HCT116 (cell line): ENCODE measurements around the gene EEF1A2. TPM values are rescaled to one million over a fixed set of nuclear protein-coding genes. Genes with fewer than 3 reads are reported as not detected.

ENCODE experiments used
- ATAC-seq: fragments of 200-7000 bp; cut with Tn5 transposase; 2 replicates; pipeline ENCODE4 v1.9.1; 2020; ENCODE audit warnings: mild to moderate bottlenecking, moderate library complexity
- BruUV-seq: library from RNA; stranded (reverse); fragments of 400-500 nt; replicated peaks from 2 replicates; lab custom pipeline; 2021; lab: Mats Ljungman, UMichigan
- CTCF ChIA-PET: fragments of 300-600 bp; sonication (Branson Sonifier 250); formaldehyde crosslinking; loops from one replicate; lab custom pipeline; 2021; ENCODE audit warnings: antibody characterized with exemption; lab: Charles Lee
- POLR2A ChIA-PET: fragments of 300-600, 350-600 bp; sonication (Branson Sonifier 250); formaldehyde crosslinking; loops from one replicate; lab custom pipeline; 2021; ENCODE audit warnings: antibody characterized with exemption; lab: Charles Lee
- RAD21 ChIA-PET, 2 experiments: fragments of 300-600 bp; sonication (Branson Sonifier 250); formaldehyde crosslinking; loops; one replicate each; lab custom pipeline; 2023; ENCODE audit warnings: low total read pairs in 2 of 2; ENCODE audit not compliant: uncharacterized antibody in 2 of 2, unreplicated experiment in 2 of 2, low non-redundant PET in 1 of 2; lab: Charles Lee
- DNase-seq: peaks from one replicate; pipeline ENCODE4 v3.0.0-alpha.2; 2010; ENCODE audit warnings: low read depth, low spot score
- H2AFZ ChIP-seq: fragments of 200-600 bp; shearing (Covaris generic), sonication (generic); 2 replicates; pipeline ENCODE4 v1.6.1; 2017; ENCODE audit warnings: low read depth, mixed run types, mixed read lengths, antibody characterized with exemption, low read length; ENCODE audit not compliant: poor library complexity, severe bottlenecking
- H3K27ac ChIP-seq: 2 replicates; pipeline ENCODE4 v1.5.1; 2012; ENCODE audit warnings: low read depth, low read length
- H3K27me3 ChIP-seq: fragments of 200-600 bp; sonication (generic); 2 replicates; pipeline ENCODE4 v1.6.1; 2016; ENCODE audit warnings: mixed run types, low read length, mixed read lengths; ENCODE audit not compliant: insufficient read depth
- H3K36me3 ChIP-seq, 2 experiments: fragments of 200-500 bp in 1 of 2; fragments of 200-600 bp in 1 of 2; sonication (Bioruptor generic) in 1 of 2; sonication (generic) in 1 of 2; 2 replicates each; pipeline versions ENCODE4 v1.5.1 to v1.6.1; 2014 to 2016; ENCODE audit warnings: low read length in 2 of 2, inconsistent platforms in 1 of 2, mixed read lengths in 1 of 2, mixed run types in 1 of 2; ENCODE audit not compliant: insufficient read depth in 2 of 2, control insufficient read depth in 1 of 2
- H3K4me1 ChIP-seq, 2 experiments: fragments of 200-600 bp in 1 of 2; sonication (generic) in 1 of 2; 2 replicates each; pipeline versions ENCODE4 v1.5.1 to v1.6.1; 2012 to 2017; ENCODE audit warnings: low read length in 2 of 2, inconsistent platforms in 1 of 2, mild to moderate bottlenecking in 1 of 2, mixed read lengths in 1 of 2, mixed run types in 1 of 2, moderate library complexity in 1 of 2; ENCODE audit not compliant: insufficient read depth in 2 of 2, control insufficient read depth in 1 of 2
- H3K4me2 ChIP-seq: fragments of 200-600 bp; sonication (generic); 2 replicates; pipeline ENCODE4 v1.6.1; 2017; ENCODE audit warnings: mixed run types, low read length, mixed read lengths
- H3K4me3 ChIP-seq, 2 experiments: fragments of 200-600 bp in 1 of 2; sonication (generic) in 1 of 2; replicated peaks in 1 of 2; 2 replicates each; pipeline ENCODE4 v1.5.1; 2011 to 2016; ENCODE audit warnings: low read length in 2 of 2, control low read depth in 1 of 2, low read depth in 1 of 2, mild to moderate bottlenecking in 1 of 2, mixed read lengths in 1 of 2, mixed run types in 1 of 2
- H3K79me2 ChIP-seq: fragments of 200-600 bp; sonication (generic); 2 replicates; pipeline ENCODE4 v1.6.1; 2017; ENCODE audit warnings: mild to moderate bottlenecking, mixed run types, low read length, moderate library complexity, mixed read lengths; ENCODE audit not compliant: insufficient read depth
- H3K9ac ChIP-seq: fragments of 200-600 bp; sonication (generic); 2 replicates; pipeline ENCODE4 v1.6.1; 2016; ENCODE audit warnings: low read length, mixed read lengths
- H3K9me2 ChIP-seq: fragments of 200-600 bp; sonication (generic), shearing (Covaris generic); 2 replicates; pipeline ENCODE4 v1.6.1; 2017; ENCODE audit warnings: mixed run types, mild to moderate bottlenecking, moderate library complexity; ENCODE audit not compliant: insufficient read depth
- H3K9me3 ChIP-seq, 2 experiments: fragments of 200-500 bp in 1 of 2; fragments of 200-600 bp in 1 of 2; sonication (Bioruptor generic) in 1 of 2; sonication (generic) in 1 of 2; 2 replicates each; pipeline ENCODE4 v1.6.1; 2014 to 2017; ENCODE audit warnings: low read length in 2 of 2, mixed read lengths in 2 of 2, inconsistent platforms in 1 of 2, low read depth in 1 of 2, mild to moderate bottlenecking in 1 of 2, mixed run types in 1 of 2, moderate library complexity in 1 of 2; ENCODE audit not compliant: control insufficient read depth in 1 of 2, insufficient read depth in 1 of 2
- H4K20me1 ChIP-seq: fragments of 200-600 bp; sonication (generic), shearing (Covaris generic); 2 replicates; pipeline ENCODE4 v1.6.1; 2017; ENCODE audit warnings: mixed run types, mild to moderate bottlenecking, moderate library complexity; ENCODE audit not compliant: insufficient read depth
- CBX3 ChIP-seq: IDR thresholded peaks from 2 replicates; pipeline ENCODE4 v1.6.1; 2012; ENCODE audit warnings: low read depth
- CEBPB ChIP-seq: IDR thresholded peaks from 2 replicates; pipeline ENCODE4 v1.6.1; 2012; ENCODE audit warnings: low read depth
- EZH2 ChIP-seq: fragments of 200-600 bp; sonication (generic); IDR thresholded peaks from 2 replicates; pipeline ENCODE4 v1.6.1; 2017; ENCODE audit warnings: antibody characterized with exemption, mixed run types
- FOSL1 ChIP-seq: IDR thresholded peaks from 2 replicates; pipeline ENCODE4 v1.6.1; 2012; ENCODE audit warnings: low read depth
- JUND ChIP-seq: IDR thresholded peaks from 2 replicates; pipeline ENCODE4 v1.6.1; 2012
- POLR2A ChIP-seq: IDR thresholded peaks from 2 replicates; pipeline ENCODE4 v1.7.0; 2011; ENCODE audit warnings: borderline replicate concordance; ENCODE audit not compliant: insufficient read depth, insufficient read length; ENCODE audit errors: extremely low read depth
- POLR2AphosphoS5 ChIP-seq: IDR thresholded peaks from 2 replicates; pipeline ENCODE4 v1.6.1; 2011; ENCODE audit warnings: mild to moderate bottlenecking, low read depth, low read length, moderate library complexity
- SIN3A ChIP-seq: IDR thresholded peaks from 2 replicates; pipeline ENCODE4 v1.6.1; 2012; ENCODE audit warnings: low read depth
- SP1 ChIP-seq: IDR thresholded peaks from 2 replicates; pipeline ENCODE4 v1.6.1; 2012; ENCODE audit warnings: low read depth
- TCF7L2 ChIP-seq: IDR thresholded peaks from 2 replicates; pipeline ENCODE4 v1.7.0; 2011; ENCODE audit warnings: borderline replicate concordance, inconsistent platforms; ENCODE audit not compliant: insufficient read depth, insufficient read length; ENCODE audit errors: extremely low read depth
- intact Hi-C: fragments of 100-400 bp; cut with micrococcal nuclease; formaldehyde crosslinking; loops from 2 replicates; pipeline ENCODE4 v1.10.0; 2022
- total RNA-seq: library from RNA; stranded (reverse); gene quantifications from one replicate; pipeline ENCODE4 v1.2.1, GENCODE V29; 2021; ENCODE audit not compliant: unreplicated experiment

EEF1A2 gene
- total RNA-seq, 1 experiment from 2014 or later: 454 TPM

DNA sequence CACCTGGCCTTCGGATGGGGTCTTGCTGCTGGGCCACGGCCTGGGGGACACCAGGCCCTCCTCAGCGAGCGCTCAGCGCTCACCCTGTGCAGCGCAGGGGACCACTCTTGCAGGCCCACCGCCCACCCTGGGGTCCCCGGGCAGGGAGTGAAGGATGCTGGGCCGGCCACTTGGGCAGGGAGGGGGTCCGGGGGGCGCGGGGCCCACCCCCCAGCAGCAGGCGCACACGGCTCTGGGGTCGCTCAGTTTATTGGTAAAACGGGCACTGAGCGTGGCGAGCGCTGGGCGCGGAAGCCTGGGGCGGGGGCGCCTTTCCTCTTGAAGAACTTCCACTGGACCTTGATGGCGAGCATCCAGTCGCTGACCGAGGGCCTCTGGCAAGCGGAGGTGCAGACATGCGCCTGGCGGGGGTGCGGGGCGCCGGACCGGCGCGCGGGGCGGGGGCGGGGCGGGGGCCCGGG is 11.1 kb downstream of the EEF1A2 start:
- no peak for DNase-seq

GRCh38 chr20:63487116-63487764 is 11.6 kb downstream of the EEF1A2 start:
- no peaks in the 10 kb centered on the region for H3K79me2 ChIP-seq
- peaks cover 19 to 48% of the 10 kb centered on the region in 2 experiments for H3K4me1 ChIP-seq
- POLR2A ChIA-PET: no interaction called here
- peak; percentile 10 for ATAC-seq
- no peaks in the 10 kb centered on the region for H3K9me2 ChIP-seq
- no TSS peak for BruUV-seq
- H3K9ac ChIP-seq: no peak overlapping the region
- no peak overlapping the region for H3K27ac ChIP-seq
- 0 out of 2 replicates have a peak, but pooled peaks have one; percentile 7 for TF ChIP-seq POLR2AphosphoS5
- TF ChIP-seq FOSL1: no peak
- no peak overlapping the region for H3K4me2 ChIP-seq
- CTCF ChIA-PET: no interaction called here
- no peak overlapping the region for H3K4me3 ChIP-seq
- intact Hi-C loops: no loop called here
- RAD21 ChIA-PET: no interaction called here
- H4K20me1 ChIP-seq: no peaks in the 10 kb centered on the region
- no peak for DNase-seq
- peaks cover 17 to 30% of the 10 kb centered on the region in 2 experiments for H3K36me3 ChIP-seq
- H3K9me3 ChIP-seq: no peaks in the 10 kb centered on the region
- no peak overlapping the region for H2AFZ ChIP-seq
- H3K27me3 ChIP-seq: no peaks in the 10 kb centered on the region

More for the DNA sequence above, 11.1 kb downstream of the EEF1A2 start:
- ATAC-seq: no peak
- no peak overlapping the region for H3K27ac ChIP-seq
- no peak overlapping the region for H3K9ac ChIP-seq
- TF ChIP-seq JUND (0 out of 2 replicates have a peak, but pooled peaks have one; percentile 15), SIN3A (no peak), SP1 (no peak), EZH2 (no peak), CEBPB (no peak), POLR2A (no peak), TCF7L2 (no peak), CBX3 (no peak)
- no peaks in the 10 kb centered on the region for H3K79me2 ChIP-seq
- no peaks in the 10 kb centered on the region for H3K9me2 ChIP-seq
- RAD21 ChIA-PET: no interaction called here
- H3K36me3 ChIP-seq: peaks cover 23 to 36% of the 10 kb centered on the region in 2 experiments
- H3K9me3 ChIP-seq: no peaks in the 10 kb centered on the region
- no peak overlapping the region for H3K4me2 ChIP-seq
- no peaks in the 10 kb centered on the region for H4K20me1 ChIP-seq
- H3K27me3 ChIP-seq: no peaks in the 10 kb centered on the region
- CTCF ChIA-PET: no interaction called here
- H3K4me1 ChIP-seq: peaks cover 15 to 42% of the 10 kb centered on the region in 2 experiments
- BruUV-seq: no TSS peak
- POLR2A ChIA-PET: no interaction called here
- intact Hi-C loops: no loop called here
- H3K4me3 ChIP-seq: no peak overlapping the region
- no peak overlapping the region for H2AFZ ChIP-seq
